ENCODE data around the gene A1BG. TPM values are rescaled to one million over a fixed set of nuclear protein-coding genes. Genes with fewer than 3 reads are reported as not detected.

Gene A1BG
- total RNA-seq, 4 donors from 2014 or later = 86.1 to 165 (median 97.6) TPM

- no peak for DNase-seq (ENCODE audit: low spot score in 2 of 2)
- no peak for TF ChIP-seq EP300 (IDR thresholded peaks at IDR 0.05)
- TF ChIP-seq POLR2A (IDR thresholded peaks at IDR 0.05) = no peak
- TF ChIP-seq CTCF (IDR thresholded peaks at IDR 0.05) = no peak
- H3K27me3 ChIP-seq = no peaks in the 10 kb centered on the region
- H3K36me3 ChIP-seq = peaks cover 0 to 12% (median 0%) of the 10 kb centered on the region in 3 donors
- WGBS, 2 donors = 57 to 63% methylated on average over 4 of the region's 4 CpGs
- H3K4me3 ChIP-seq = no peak overlapping the region
- H3K4me1 ChIP-seq = peaks cover 0 to 28% (median 12%) of the 10 kb centered on the region in 4 donors
- H3K9me3 ChIP-seq = no peaks in the 10 kb centered on the region
- H3K27ac ChIP-seq = peak overlapping the region in 1 of 4 donors; percentile 28
Observed at GRCh38 chr19:58330458-58330857, 22.8 kb downstream of the A1BG start.

- TF ChIP-seq CTCF (IDR thresholded peaks at IDR 0.05) = no peak
- TF ChIP-seq POLR2A (IDR thresholded peaks at IDR 0.05) = no peak
- no peak for TF ChIP-seq EP300 (IDR thresholded peaks at IDR 0.05)
- H3K9me3 ChIP-seq = no peaks in the 10 kb centered on the region
- WGBS, 2 donors = 44 to 48% methylated on average over 10 of the region's 10 CpGs
- H3K27me3 ChIP-seq = no peaks in the 10 kb centered on the region
- DNase-seq (ENCODE audit: low spot score in 2 of 2) = no peak
- H3K4me3 ChIP-seq = no peak overlapping the region
- H3K4me1 ChIP-seq = peaks cover 0 to 33% (median 12%) of the 10 kb centered on the region in 4 donors
- H3K27ac ChIP-seq = no peak overlapping the region
- peaks cover 0 to 2% (median 0%) of the 10 kb centered on the region in 3 donors for H3K36me3 ChIP-seq
Observed at GRCh38 chr19:58328999-58329398, 24.3 kb downstream of the A1BG start.

GRCh38 chr19:58326914-58327726 is 26.2 kb downstream of the A1BG start, which contains the start of gene ZSCAN22:
ZSCAN22 (plus strand) TSS chr19:58326994; CDS start chr19:58334803, 7,809 bp downstream.
- Histone ChIP-seq H3K4me1 (peaks cover 0 to 33% (median 12%) of the 10 kb centered on the region in 4 donors), H3K27ac (peak within 1 kb of the TSS; percentile 92 to 96 (median 96)), H3K4me3 (peak within 1 kb of the TSS; percentile 70 to 84 (median 82)), H3K36me3 (peaks cover 0 to 17% (median 0%) of the 10 kb centered on the region in 3 donors), H3K9me3 (no peaks in the 10 kb centered on the region), H3K27me3 (no peaks in the 10 kb centered on the region)
- TF ChIP-seq CTCF (IDR thresholded peaks at IDR 0.05) (peak in 2 of 5 experiments; percentile 37 to 57), EP300 (IDR thresholded peaks at IDR 0.05) (peak; percentile 49 to 93), POLR2A (IDR thresholded peaks at IDR 0.05) (peak; percentile 65 to 74)
- WGBS, 2 donors = 0 to 1% methylated on average over 51 to 60 of the region's 62 CpGs
- DNase-seq (ENCODE audit: low spot score in 2 of 2) = peak; percentile 95 to 97

GRCh38 chr19:58326501-58326913 is 26.8 kb downstream of the A1BG start:
- Histone ChIP-seq H3K27ac (peak overlapping the region; percentile 92 to 96 (median 96)), H3K9me3 (no peaks in the 10 kb centered on the region), H3K4me1 (peaks cover 0 to 33% (median 12%) of the 10 kb centered on the region in 4 donors), H3K36me3 (peaks cover 0 to 23% (median 0%) of the 10 kb centered on the region in 3 donors), H3K4me3 (peak overlapping the region; percentile 70 to 84 (median 82)), H3K27me3 (no peaks in the 10 kb centered on the region)
- DNase-seq (ENCODE audit: low spot score in 2 of 2) = no peak
- TF ChIP-seq POLR2A (IDR thresholded peaks at IDR 0.05) (no peak), EP300 (IDR thresholded peaks at IDR 0.05) (no peak), CTCF (IDR thresholded peaks at IDR 0.05) (no peak)
- WGBS, 2 donors = 2 to 9% methylated on average over 9 of the region's 9 CpGs

Data from tibial nerve (tissue), 4 donors.